Neuronal stem cell (in vitro differentiated cells): ENCODE data around the gene GPR151.

Source experiments
- DNase-seq: peaks from one replicate; pipeline ENCODE4 v3.0.0-alpha.2; 2013; ENCODE audit warnings: low spot score
- H2AFZ ChIP-seq: one replicate; pipeline ENCODE4 v1.6.1; 2013; ENCODE audit warnings: mild to moderate bottlenecking, low read length, inconsistent platforms
- H2AK5ac ChIP-seq: 2 replicates; pipeline ENCODE4 v1.6.1; 2013; ENCODE audit warnings: low read depth, mild to moderate bottlenecking, inconsistent platforms, low read length, moderate library complexity, mixed read lengths
- H2BK120ac ChIP-seq: 2 replicates; pipeline ENCODE4 v1.6.1; 2013; ENCODE audit warnings: low read depth, mild to moderate bottlenecking, inconsistent platforms, low read length, moderate library complexity, mixed read lengths
- H2BK12ac ChIP-seq: one replicate; pipeline ENCODE4 v1.6.1; 2013; ENCODE audit warnings: low read length, inconsistent platforms
- H2BK15ac ChIP-seq: 2 replicates; pipeline ENCODE4 v1.6.1; 2013; ENCODE audit warnings: mild to moderate bottlenecking, low read length, inconsistent platforms, mixed read lengths
- H2BK5ac ChIP-seq: one replicate; pipeline ENCODE4 v1.6.1; 2013; ENCODE audit warnings: inconsistent platforms, mild to moderate bottlenecking, low read length, moderate library complexity
- H3K14ac ChIP-seq: one replicate; pipeline ENCODE4 v1.6.1; 2013; ENCODE audit warnings: low read length, inconsistent platforms
- H3K18ac ChIP-seq: 2 replicates; pipeline ENCODE4 v1.6.1; 2013; ENCODE audit warnings: low read length, inconsistent platforms
- H3K23ac ChIP-seq: 2 replicates; pipeline ENCODE4 v1.6.1; 2013; ENCODE audit warnings: low read depth, mild to moderate bottlenecking, mixed read lengths, low read length, inconsistent platforms; ENCODE audit not compliant: poor library complexity
- H3K27ac ChIP-seq: replicated peaks from 3 replicates; pipeline ENCODE4 v1.5.1; 2013; ENCODE audit warnings: low read length, inconsistent platforms
- H3K27me3 ChIP-seq, 3 experiments: 2 replicates each; pipeline ENCODE4 v1.6.1; 2013; ENCODE audit warnings: low read length in 3 of 3, mild to moderate bottlenecking in 2 of 3, inconsistent platforms in 1 of 3, low read depth in 1 of 3, mixed read lengths in 1 of 3, moderate library complexity in 1 of 3; ENCODE audit not compliant: control insufficient read depth in 3 of 3, insufficient read depth in 3 of 3
- H3K36me3 ChIP-seq, 2 donors: replicated peaks in 1 of 2; 2 replicates each; pipeline ENCODE4 v1.6.1; 2013; ENCODE audit warnings: low read length in 2 of 2; ENCODE audit not compliant: control insufficient read depth in 2 of 2, insufficient read depth in 2 of 2
- H3K4ac ChIP-seq: 2 replicates; pipeline ENCODE4 v1.6.1; 2013; ENCODE audit warnings: inconsistent platforms, mild to moderate bottlenecking, low read length, moderate library complexity
- H3K4me1 ChIP-seq, 2 donors: 1 replicate in 1 of 2; 2 replicates in 1 of 2; pipeline ENCODE4 v1.6.1; 2013; ENCODE audit warnings: low read length in 2 of 2, low read depth in 1 of 2; ENCODE audit not compliant: control insufficient read depth in 2 of 2, insufficient read depth in 1 of 2
- H3K4me2 ChIP-seq: one replicate; pipeline ENCODE4 v1.6.1; 2013; ENCODE audit warnings: mild to moderate bottlenecking, low read length, inconsistent platforms; ENCODE audit not compliant: insufficient read depth, poor library complexity, severe bottlenecking
- H3K4me3 ChIP-seq, 2 donors: 2 replicates each; pipeline ENCODE4 v1.5.1; 2013; ENCODE audit warnings: low read length in 2 of 2, mild to moderate bottlenecking in 2 of 2, inconsistent platforms in 1 of 2, moderate library complexity in 1 of 2
- H3K79me1 ChIP-seq: one replicate; pipeline ENCODE4 v1.6.1; 2013; ENCODE audit warnings: low read depth, mild to moderate bottlenecking, inconsistent platforms, low read length, moderate library complexity
- H3K9ac ChIP-seq: one replicate; pipeline ENCODE4 v1.6.1; 2013; ENCODE audit warnings: mild to moderate bottlenecking, low read depth, low read length, inconsistent platforms; ENCODE audit not compliant: poor library complexity
- H3K9me3 ChIP-seq, 2 donors: replicated peaks in 1 of 2; 2 replicates each; pipeline versions ENCODE3 to v1.6.1; 2013; ENCODE audit warnings: low read length in 2 of 2, mild to moderate bottlenecking in 2 of 2, inconsistent platforms in 1 of 2, low read depth in 1 of 2, mixed read lengths in 1 of 2, moderate library complexity in 1 of 2; ENCODE audit not compliant: control insufficient read depth in 2 of 2, insufficient read depth in 1 of 2
- H4K8ac ChIP-seq: one replicate; pipeline ENCODE4 v1.6.1; 2013; ENCODE audit warnings: low read depth, mild to moderate bottlenecking, inconsistent platforms, low read length, moderate library complexity
- H4K91ac ChIP-seq: one replicate; pipeline ENCODE4 v1.6.1; 2013; ENCODE audit warnings: low read length, low read depth, mild to moderate bottlenecking, inconsistent platforms; ENCODE audit not compliant: poor library complexity
- WGBS, 2 donors: extraction: QIAGEN DNeasy Blood & Tissue Kit; methylation state at CpG; one replicate each; pipeline ENCODE4 v1.1.7; 2013; ENCODE audit warnings: missing lambda C conversion rate in 2 of 2, mixed read lengths in 1 of 2; ENCODE audit not compliant: insufficient read length in 2 of 2, insufficient replicate concordance in 1 of 2; ENCODE audit errors: extremely low coverage in 2 of 2; 5-methylcytosine and 5-hydroxymethylcytosine counted together

GPR151 gene

DNA sequence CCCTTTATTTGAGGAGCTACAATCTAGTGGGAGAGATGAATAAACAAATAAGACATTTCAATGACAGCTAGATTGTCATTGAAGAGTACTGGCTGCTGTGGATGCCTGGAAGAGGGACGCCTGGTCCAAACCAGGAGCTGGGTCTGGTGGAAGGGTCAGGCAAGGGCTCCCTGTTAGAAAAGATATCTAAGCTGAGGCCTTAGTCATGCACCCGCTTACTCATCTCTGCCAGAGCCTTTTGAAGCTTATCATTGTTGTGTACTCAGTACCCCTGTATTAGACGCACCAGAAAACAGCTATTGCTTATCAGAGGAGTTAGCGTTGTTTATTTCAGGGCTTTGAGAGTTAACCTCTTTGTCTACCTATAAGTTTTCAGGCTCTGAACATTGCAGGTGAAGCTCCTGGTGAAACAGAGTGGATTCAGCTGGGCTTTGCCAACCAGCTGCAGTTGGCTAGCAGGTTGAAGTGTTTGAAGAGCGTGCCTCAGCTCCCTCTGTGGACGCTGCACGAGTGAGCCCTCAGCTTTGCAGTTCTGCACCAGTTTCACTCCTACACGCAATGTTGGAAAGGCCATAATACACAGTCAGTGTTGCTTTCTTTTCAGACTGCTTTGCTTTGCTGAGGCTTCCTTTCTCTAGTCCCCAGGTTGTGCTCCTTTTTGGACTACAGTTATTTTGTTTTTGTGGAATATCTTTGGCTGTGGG, 5.6 kb upstream of the GPR151 start:
- H3K18ac ChIP-seq: no peak overlapping the region
- H2AFZ ChIP-seq: no peak overlapping the region
- no peak overlapping the region for H4K91ac ChIP-seq
- H3K27me3 ChIP-seq: no peaks in the 10 kb centered on the region
- no peaks in the 10 kb centered on the region for H3K9me3 ChIP-seq
- no peak overlapping the region for H3K4me2 ChIP-seq
- no peak for DNase-seq
- H2BK120ac ChIP-seq: no peak overlapping the region
- peaks cover 0 to 2% of the 10 kb centered on the region in 2 donors for H3K4me1 ChIP-seq
- H2AK5ac ChIP-seq: no peak overlapping the region
- no peak overlapping the region for H3K14ac ChIP-seq
- H2BK15ac ChIP-seq: no peak overlapping the region
- H3K23ac ChIP-seq: no peak overlapping the region
- H2BK12ac ChIP-seq: no peak overlapping the region
- H3K9ac ChIP-seq: no peak overlapping the region
- no peak overlapping the region for H4K8ac ChIP-seq
- H2BK5ac ChIP-seq: no peak overlapping the region
- H3K79me1 ChIP-seq: no peaks in the 10 kb centered on the region
- no peak overlapping the region for H3K4me3 ChIP-seq
- H3K27ac ChIP-seq: no peak overlapping the region
- H3K36me3 ChIP-seq: no peaks in the 10 kb centered on the region
- no CpG with 5 or more reads among the region's 8 CpGs for WGBS, 2 donors
- no peak overlapping the region for H3K4ac ChIP-seq

GRCh38 chr5:146520731-146521130, 4.7 kb upstream of the GPR151 start:
- H3K9me3 ChIP-seq: no peaks in the 10 kb centered on the region
- no peak overlapping the region for H4K91ac ChIP-seq
- no peaks in the 10 kb centered on the region for H3K79me1 ChIP-seq
- WGBS, 2 donors: no CpG with 5 or more reads among the region's 2 CpGs
- no peaks in the 10 kb centered on the region for H3K27me3 ChIP-seq
- H2BK15ac ChIP-seq: no peak overlapping the region
- no peak overlapping the region for H3K27ac ChIP-seq
- DNase-seq: no peak
- no peak overlapping the region for H3K9ac ChIP-seq
- no peak overlapping the region for H3K4ac ChIP-seq
- no peaks in the 10 kb centered on the region for H3K36me3 ChIP-seq
- H3K14ac ChIP-seq: no peak overlapping the region
- no peak overlapping the region for H3K4me3 ChIP-seq
- H3K4me2 ChIP-seq: no peak overlapping the region
- H2BK120ac ChIP-seq: no peak overlapping the region
- no peak overlapping the region for H2AK5ac ChIP-seq
- peaks cover 0 to 2% of the 10 kb centered on the region in 2 donors for H3K4me1 ChIP-seq
- no peak overlapping the region for H3K23ac ChIP-seq
- H2BK12ac ChIP-seq: no peak overlapping the region
- no peak overlapping the region for H4K8ac ChIP-seq
- H3K18ac ChIP-seq: no peak overlapping the region
- no peak overlapping the region for H2BK5ac ChIP-seq
- no peak overlapping the region for H2AFZ ChIP-seq

GRCh38 chr5:146519554-146519953, 3.6 kb upstream of the GPR151 start:
- H3K14ac ChIP-seq: no peak overlapping the region
- no CpG with 5 or more reads among the region's 2 CpGs for WGBS, 2 donors
- H3K18ac ChIP-seq: no peak overlapping the region
- H3K9ac ChIP-seq: no peak overlapping the region
- no peaks in the 10 kb centered on the region for H3K9me3 ChIP-seq
- no peak overlapping the region for H3K4me2 ChIP-seq
- H3K27ac ChIP-seq: no peak overlapping the region
- no peak overlapping the region for H3K23ac ChIP-seq
- no peak overlapping the region for H4K8ac ChIP-seq
- no peaks in the 10 kb centered on the region for H3K79me1 ChIP-seq
- H2BK5ac ChIP-seq: no peak overlapping the region
- H2BK15ac ChIP-seq: no peak overlapping the region
- peaks cover 0 to 2% of the 10 kb centered on the region in 2 donors for H3K4me1 ChIP-seq
- H2BK12ac ChIP-seq: no peak overlapping the region
- H4K91ac ChIP-seq: no peak overlapping the region
- no peak overlapping the region for H2BK120ac ChIP-seq
- no peaks in the 10 kb centered on the region for H3K27me3 ChIP-seq
- no peak for DNase-seq
- no peak overlapping the region for H3K4me3 ChIP-seq
- no peaks in the 10 kb centered on the region for H3K36me3 ChIP-seq
- no peak overlapping the region for H2AK5ac ChIP-seq
- H2AFZ ChIP-seq: no peak overlapping the region
- no peak overlapping the region for H3K4ac ChIP-seq

GRCh38 chr5:146515473-146516150, 378 bp downstream of the GPR151 start:
- H2BK15ac ChIP-seq: no peak overlapping the region
- no peak overlapping the region for H2BK120ac ChIP-seq
- no peak overlapping the region for H3K23ac ChIP-seq
- no peak overlapping the region for H3K9ac ChIP-seq
- H3K9me3 ChIP-seq: no peaks in the 10 kb centered on the region
- no peak overlapping the region for H4K8ac ChIP-seq
- H3K79me1 ChIP-seq: no peaks in the 10 kb centered on the region
- H3K18ac ChIP-seq: no peak overlapping the region
- H4K91ac ChIP-seq: no peak overlapping the region
- no peaks in the 10 kb centered on the region for H3K4me1 ChIP-seq
- H3K36me3 ChIP-seq: peaks cover 2 to 31% of the 10 kb centered on the region in 2 donors
- H2BK5ac ChIP-seq: no peak overlapping the region
- H3K27ac ChIP-seq: no peak overlapping the region
- H3K4me3 ChIP-seq: no peak overlapping the region
- DNase-seq: no peak
- WGBS, 2 donors: no CpG with 5 or more reads among the region's 10 CpGs
- H3K14ac ChIP-seq: no peak overlapping the region
- no peak overlapping the region for H3K4ac ChIP-seq
- no peak overlapping the region for H2AFZ ChIP-seq
- no peak overlapping the region for H2BK12ac ChIP-seq
- H3K4me2 ChIP-seq: no peak overlapping the region
- H3K27me3 ChIP-seq: no peaks in the 10 kb centered on the region
- H2AK5ac ChIP-seq: no peak overlapping the region
